ENCODE measurements around the gene TOX2. TPM values are rescaled to one million over a fixed set of nuclear protein-coding genes. Genes with fewer than 3 reads are reported as not detected.

Gene TOX2
- total RNA-seq, 1 experiment from 2014 or later, result 1.8 TPM

DNA sequence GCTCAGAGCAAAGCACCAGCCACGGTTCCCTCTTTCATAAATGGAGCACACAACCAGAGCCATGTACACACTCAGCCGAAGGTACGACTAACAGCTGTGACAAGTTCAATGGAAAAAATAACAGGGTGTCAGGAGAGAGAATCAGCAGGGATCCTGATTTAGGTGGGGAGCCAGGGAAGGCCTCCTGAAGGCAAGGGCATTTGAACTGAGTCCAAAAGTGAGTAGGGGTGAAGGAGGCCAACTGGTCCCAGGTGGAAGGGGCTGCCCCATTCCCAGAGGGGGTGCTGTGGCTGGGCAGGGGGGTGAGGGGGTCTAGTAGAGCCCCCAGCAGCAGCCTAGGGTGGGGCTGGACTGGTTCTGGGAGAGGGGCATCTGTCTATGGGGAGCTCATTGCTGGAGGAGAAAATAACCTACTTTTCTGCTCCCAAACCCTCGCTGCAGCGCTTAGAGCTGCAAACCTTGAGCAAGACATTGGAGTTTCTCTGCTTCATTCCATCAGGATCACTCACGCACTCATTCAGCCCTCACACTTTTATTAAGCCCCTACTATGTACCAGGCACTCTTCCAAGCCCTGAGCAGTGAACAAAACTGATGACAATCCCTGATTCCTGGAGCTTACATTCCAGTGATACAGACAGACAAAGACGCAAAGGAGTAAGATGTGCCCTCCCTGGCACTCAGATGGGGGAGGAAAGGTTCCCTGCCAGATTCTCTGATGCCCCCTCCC is 113.5 kb downstream of the TOX2 start:
- H3K27me3 ChIP-seq (ENCODE audit: low read length), result no peaks in the 10 kb centered on the region
- no peak overlapping the region for H3K4me2 ChIP-seq (ENCODE audit: low read length)
- H3K9me3 ChIP-seq (ENCODE audit: low read length), result no peaks in the 10 kb centered on the region
- DNase-seq (no peak), ATAC-seq (no peak)
- no peak overlapping the region for H2AFZ ChIP-seq (ENCODE audit: low read length)
- TF ChIP-seq EZH2phosphoT487 (IDR thresholded peaks at IDR 0.05; ENCODE audit: borderline replicate concordance, low read length) (no peak), EZH2 (IDR thresholded peaks at IDR 0.05; ENCODE audit: low read length, unreplicated experiment) (no peak)
- TF ChIP-seq, protein P1, sequence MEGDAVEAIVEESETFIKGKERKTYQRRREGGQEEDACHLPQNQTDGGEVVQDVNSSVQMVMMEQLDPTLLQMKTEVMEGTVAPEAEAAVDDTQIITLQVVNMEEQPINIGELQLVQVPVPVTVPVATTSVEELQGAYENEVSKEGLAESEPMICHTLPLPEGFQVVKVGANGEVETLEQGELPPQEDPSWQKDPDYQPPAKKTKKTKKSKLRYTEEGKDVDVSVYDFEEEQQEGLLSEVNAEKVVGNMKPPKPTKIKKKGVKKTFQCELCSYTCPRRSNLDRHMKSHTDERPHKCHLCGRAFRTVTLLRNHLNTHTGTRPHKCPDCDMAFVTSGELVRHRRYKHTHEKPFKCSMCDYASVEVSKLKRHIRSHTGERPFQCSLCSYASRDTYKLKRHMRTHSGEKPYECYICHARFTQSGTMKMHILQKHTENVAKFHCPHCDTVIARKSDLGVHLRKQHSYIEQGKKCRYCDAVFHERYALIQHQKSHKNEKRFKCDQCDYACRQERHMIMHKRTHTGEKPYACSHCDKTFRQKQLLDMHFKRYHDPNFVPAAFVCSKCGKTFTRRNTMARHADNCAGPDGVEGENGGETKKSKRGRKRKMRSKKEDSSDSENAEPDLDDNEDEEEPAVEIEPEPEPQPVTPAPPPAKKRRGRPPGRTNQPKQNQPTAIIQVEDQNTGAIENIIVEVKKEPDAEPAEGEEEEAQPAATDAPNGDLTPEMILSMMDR (conservative IDR thresholded peaks at IDR 0.05; ENCODE audit: low read depth, low read length), result no peak
- intact Hi-C loops (cut with micrococcal nuclease), result no loop called here
- no peaks in the 10 kb centered on the region for H3K9me2 ChIP-seq (replicated peaks; ENCODE audit: low read length)
- H3K79me2 ChIP-seq (ENCODE audit: low read length), result no peaks in the 10 kb centered on the region
- H3K4me1 ChIP-seq (ENCODE audit: insufficient read depth, low read length), result no peaks in the 10 kb centered on the region
- H3K27ac ChIP-seq (ENCODE audit: low read length), result no peak overlapping the region
- no peaks in the 10 kb centered on the region for H4K20me1 ChIP-seq (ENCODE audit: low read length)
- H3K4me3 ChIP-seq (ENCODE audit: low read length), result no peak overlapping the region
- H3K9ac ChIP-seq (ENCODE audit: low read length), result no peak overlapping the region
- CTCF ChIA-PET, result interaction anchor here (0.6 kb wide), 1 partner anchor 171 kb away, joined by 3 read pairs; no protein-coding TSS in a partner anchor
- no peaks in the 10 kb centered on the region for H3K36me3 ChIP-seq (ENCODE audit: low read depth, low read length)
- no peaks in the 10 kb centered on the region for H3F3A ChIP-seq (ENCODE audit: low read length, unreplicated experiment)
- no TSS peak for BruUV-seq (replicated peaks)
- POLR2A ChIA-PET (ENCODE audit: unreplicated experiment), result no interaction called here

DNA sequence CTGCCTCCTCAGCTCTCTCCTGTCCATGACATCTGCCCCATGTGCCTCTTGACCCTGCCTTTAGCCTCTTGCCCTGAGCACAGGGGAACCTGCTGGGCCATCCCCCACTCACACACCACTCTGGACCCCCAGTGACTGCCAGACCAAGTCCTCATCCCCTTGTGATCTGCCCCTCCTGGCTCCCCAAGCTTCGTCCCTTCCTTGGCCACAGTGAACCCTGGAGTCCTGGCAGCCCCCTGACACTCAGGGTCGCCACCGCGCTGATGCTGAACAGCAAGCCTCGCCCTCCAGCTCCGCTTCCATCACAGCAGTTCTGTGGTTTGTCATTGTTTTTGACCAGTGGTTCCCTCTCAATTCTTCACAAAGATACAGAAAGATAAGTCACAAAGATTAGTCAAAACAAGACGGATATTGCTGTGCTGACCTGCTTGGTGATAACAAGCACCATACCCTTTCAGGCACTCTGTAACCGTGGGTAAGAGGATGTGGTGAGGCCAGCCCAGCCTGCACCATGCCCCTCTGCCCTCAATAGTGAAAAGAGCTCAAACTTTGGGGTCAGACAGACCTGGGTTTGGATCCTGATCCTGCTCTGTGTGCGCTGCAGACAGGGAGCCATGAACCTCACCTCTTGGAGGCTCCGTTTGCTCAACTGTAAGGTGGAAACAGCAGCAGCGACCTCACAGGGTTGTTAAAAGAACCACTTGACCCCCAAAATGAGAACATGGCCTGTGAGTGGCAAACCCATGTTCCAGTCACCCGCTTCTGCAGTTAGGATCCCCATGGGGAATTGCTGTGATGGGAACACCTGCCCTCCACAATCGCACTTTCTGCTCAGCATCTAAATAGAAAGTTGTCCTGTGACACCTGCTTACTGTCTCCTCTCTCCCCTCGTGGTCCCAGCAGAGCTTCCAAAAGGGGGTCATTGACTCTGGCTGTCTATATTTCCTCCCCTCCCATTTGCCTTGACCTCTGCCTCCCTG is 114.5 kb downstream of the TOX2 start:
- intact Hi-C loops (cut with micrococcal nuclease), result no loop called here
- no peaks in the 10 kb centered on the region for H3K36me3 ChIP-seq (ENCODE audit: low read depth, low read length)
- H3K79me2 ChIP-seq (ENCODE audit: low read length), result no peaks in the 10 kb centered on the region
- POLR2A ChIA-PET (ENCODE audit: unreplicated experiment), result no interaction called here
- H3K9me3 ChIP-seq (ENCODE audit: low read length), result no peaks in the 10 kb centered on the region
- no peaks in the 10 kb centered on the region for H4K20me1 ChIP-seq (ENCODE audit: low read length)
- DNase-seq (no peak), ATAC-seq (no peak)
- no peak overlapping the region for H3K4me3 ChIP-seq (ENCODE audit: low read length)
- H2AFZ ChIP-seq (ENCODE audit: low read length), result no peak overlapping the region
- no peaks in the 10 kb centered on the region for H3K4me1 ChIP-seq (ENCODE audit: insufficient read depth, low read length)
- no peaks in the 10 kb centered on the region for H3F3A ChIP-seq (ENCODE audit: low read length, unreplicated experiment)
- no peaks in the 10 kb centered on the region for H3K27me3 ChIP-seq (ENCODE audit: low read length)
- no peak overlapping the region for H3K4me2 ChIP-seq (ENCODE audit: low read length)
- no peak overlapping the region for H3K27ac ChIP-seq (ENCODE audit: low read length)
- CTCF ChIA-PET, result interaction anchor here (0.6 kb wide), 1 partner anchor 172 kb away, joined by 3 read pairs; no protein-coding TSS in a partner anchor
- no peak overlapping the region for H3K9ac ChIP-seq (ENCODE audit: low read length)
- TF ChIP-seq EZH2 (IDR thresholded peaks at IDR 0.05; ENCODE audit: low read length, unreplicated experiment), result no peak
- no peak for TF ChIP-seq EZH2phosphoT487 (IDR thresholded peaks at IDR 0.05; ENCODE audit: borderline replicate concordance, low read length)
- TF ChIP-seq, protein P1 (conservative IDR thresholded peaks at IDR 0.05; ENCODE audit: low read depth, low read length), result no peak
- no TSS peak for BruUV-seq (replicated peaks)
- no peaks in the 10 kb centered on the region for H3K9me2 ChIP-seq (replicated peaks; ENCODE audit: low read length)

Data from PC-3 (cell line).